HG02938 (cell line): ENCODE measurements around the gene FILIP1L.
"Not testable (repeated sequence)": the region's sequence is repeated elsewhere in the genome, so short reads cannot be mapped to it uniquely, and the experiment has no call there.

Experiments used
- ATAC-seq: cut with Tn5 transposase; IDR thresholded peaks from one replicate; pipeline ENCODE4 v1.9.1; 2021; ENCODE audit warnings: mild to moderate bottlenecking, moderate library complexity; ENCODE audit not compliant: unreplicated experiment

Gene FILIP1L

GRCh38 chr3:100099621-100100020, 14.7 kb downstream of the FILIP1L start:
- no peak for ATAC-seq

GRCh38 chr3:100098784-100099070, 15.6 kb downstream of the FILIP1L start:
- no peak for ATAC-seq

GRCh38 chr3:100097919-100098783, 16.1 kb downstream of the FILIP1L start:
- no peak for ATAC-seq

DNA sequence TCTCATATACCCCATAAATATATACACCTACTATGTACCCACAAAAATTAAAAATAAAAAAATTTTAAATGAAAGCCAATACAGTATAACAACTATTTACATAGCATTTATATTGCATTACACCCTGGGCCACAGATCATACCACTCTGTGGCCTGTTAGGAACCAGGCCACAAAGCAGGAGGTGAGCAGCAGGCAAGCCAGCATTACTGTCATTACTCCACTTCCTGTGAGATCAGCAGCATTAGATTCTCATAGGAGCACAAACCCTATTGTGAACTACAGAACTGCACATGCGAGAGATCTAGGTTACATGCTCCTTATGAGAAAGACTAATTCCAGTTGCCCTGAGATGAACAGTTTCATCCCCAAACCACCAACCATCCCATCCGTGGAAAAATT, 17.4 kb downstream of the FILIP1L start:
- no peak for ATAC-seq

GRCh38 chr3:100096286-100096685, 18.0 kb downstream of the FILIP1L start:
- ATAC-seq = not testable (repeated sequence)

GRCh38 chr3:100093831-100094230, 20.5 kb downstream of the FILIP1L start:
- no peak for ATAC-seq

DNA sequence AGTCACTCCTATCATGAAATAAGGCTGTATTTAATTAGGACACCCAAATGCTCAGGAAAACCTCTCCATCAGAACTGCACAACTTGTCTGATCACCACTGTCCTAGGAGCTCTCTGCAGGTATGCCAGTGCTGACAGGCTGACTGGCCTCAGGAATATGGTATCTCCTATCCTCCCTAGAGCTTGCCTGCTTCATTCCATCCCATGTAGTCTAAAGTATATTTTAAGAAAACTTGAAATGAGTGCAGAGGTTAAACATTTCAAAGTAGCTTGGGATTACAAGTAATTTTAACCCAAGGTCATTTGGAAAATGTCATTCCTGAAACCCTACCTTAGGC, 23.7 kb downstream of the FILIP1L start:
- no peak for ATAC-seq

DNA sequence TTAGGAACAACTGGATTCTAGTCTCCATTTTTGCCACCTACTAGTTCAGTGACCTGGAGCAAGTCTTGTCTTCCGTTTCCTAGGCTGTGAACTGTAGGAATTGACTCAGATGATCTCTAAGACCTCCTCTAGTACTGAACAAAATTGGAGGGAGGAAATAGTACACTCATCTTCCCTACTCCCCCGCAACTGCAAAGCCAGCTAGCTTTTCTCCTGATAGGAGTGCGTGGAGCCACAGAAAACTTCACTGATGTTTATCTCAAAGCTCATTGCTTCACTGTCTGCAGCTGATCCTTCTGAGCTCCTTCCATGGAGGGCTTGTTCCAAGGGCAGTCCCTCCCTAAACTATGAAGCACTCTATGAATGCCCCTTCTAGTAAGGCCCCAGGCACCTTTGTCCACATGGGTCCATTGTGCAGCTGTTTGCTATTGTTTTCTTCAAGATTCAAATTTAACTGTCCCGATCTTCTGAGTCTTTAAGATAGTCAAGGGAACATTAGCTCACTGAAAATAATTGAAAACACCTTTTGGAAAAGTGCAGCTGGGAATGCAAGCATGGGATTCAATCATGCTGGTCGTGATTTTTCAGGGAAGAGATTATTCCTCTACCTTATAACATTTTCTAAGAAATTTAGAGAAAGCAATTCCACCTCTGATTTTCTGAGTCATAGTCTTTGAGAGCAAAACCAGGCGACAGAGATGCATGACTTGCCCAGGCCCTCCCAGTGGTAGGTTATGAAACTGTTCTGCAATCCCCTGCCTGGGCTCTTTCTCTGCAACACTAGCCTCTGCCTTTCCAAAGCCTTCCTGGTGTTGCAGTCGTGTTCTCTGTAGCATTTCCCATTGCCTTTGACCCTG, 24.3 kb downstream of the FILIP1L start:
- peak; percentile 61 for ATAC-seq

- no peak for ATAC-seq
These were observed 25.4 kb downstream of the FILIP1L start for GRCh38 chr3:100088735-100089368.

GRCh38 chr3:100087198-100087597, 27.1 kb downstream of the FILIP1L start:
- peak; percentile 91 for ATAC-seq

- ATAC-seq = no peak
These were observed 27.9 kb downstream of the FILIP1L start for GRCh38 chr3:100086401-100086800.

- no peak for ATAC-seq
These were observed 30.0 kb downstream of the FILIP1L start for GRCh38 chr3:100084100-100084806.

DNA sequence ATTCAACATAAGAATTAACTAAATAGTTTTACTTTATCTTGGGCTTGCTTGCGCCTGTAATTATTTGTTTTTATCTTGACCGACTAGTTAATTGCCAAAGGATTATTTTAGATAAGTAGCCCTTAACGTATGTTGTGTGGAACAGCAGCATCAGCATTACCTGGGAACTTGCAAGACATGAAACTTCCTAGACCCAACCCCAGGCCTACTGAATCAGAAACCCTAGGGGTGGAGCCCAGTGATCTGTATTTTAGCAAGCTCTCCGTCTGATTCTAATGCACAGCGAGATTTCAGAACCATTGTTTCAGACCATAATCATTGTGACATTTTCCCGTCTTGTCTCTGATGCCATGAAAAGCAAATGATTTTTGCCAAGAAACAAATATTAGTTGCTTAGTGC, 31.1 kb downstream of the FILIP1L start:
- ATAC-seq = no peak

GRCh38 chr3:100082714-100083113, 31.6 kb downstream of the FILIP1L start:
- ATAC-seq = no peak

DNA sequence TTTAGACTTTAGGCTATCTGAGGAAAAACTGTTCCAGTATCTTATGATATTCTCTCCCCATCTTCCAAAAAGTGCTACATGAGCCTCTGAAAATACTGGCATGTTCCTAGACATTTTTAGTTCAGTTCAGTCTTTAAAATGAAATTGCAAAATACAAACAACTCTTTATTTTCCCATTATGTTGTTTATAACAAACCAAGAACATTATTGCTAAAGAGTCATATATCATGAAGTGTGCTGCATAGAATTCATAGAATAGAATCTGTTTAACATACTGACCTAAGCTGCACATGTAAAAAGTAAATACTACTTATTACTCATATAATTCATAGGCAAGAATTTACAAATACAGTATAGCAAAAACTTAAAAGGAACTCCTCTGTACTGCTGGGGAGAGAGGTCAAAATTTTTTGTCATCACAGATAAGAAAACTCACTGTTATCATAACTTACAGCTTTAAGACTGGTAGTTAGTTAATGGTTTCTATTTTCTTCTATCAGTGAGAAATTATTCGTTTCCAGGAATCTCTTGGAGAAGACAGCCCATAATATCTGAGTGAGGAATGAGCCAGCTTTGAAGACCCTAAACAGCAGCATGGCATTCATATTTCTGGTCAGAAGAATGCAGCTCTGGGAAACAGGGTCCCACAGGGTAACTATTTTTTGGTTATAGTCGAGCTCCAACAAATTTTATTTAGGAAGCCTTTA, 32.2 kb downstream of the FILIP1L start:
- ATAC-seq = no peak

DNA sequence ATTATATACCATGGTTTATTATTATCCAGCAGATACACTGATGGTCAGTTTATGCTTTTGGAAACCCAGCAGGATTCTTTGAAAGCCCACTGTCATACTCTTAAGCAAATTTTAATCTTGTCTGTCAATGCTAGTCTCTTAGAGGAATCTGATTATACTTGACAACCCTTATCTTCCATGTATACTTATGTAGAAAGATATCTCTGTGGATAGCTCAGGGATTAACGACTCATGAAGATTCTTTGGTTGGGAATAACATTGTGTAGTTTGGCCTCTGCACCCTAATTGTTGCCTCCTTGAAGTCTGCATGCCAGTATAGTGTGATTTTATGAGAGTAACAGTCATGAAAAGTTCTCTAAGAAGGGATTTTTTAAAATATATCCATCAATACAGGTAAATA, 33.0 kb downstream of the FILIP1L start:
- ATAC-seq = no peak

- ATAC-seq = no peak
These were observed 33.7 kb downstream of the FILIP1L start for GRCh38 chr3:100080573-100080972.

- ATAC-seq = no peak
These were observed 35.0 kb downstream of the FILIP1L start for GRCh38 chr3:100079328-100079727.

DNA sequence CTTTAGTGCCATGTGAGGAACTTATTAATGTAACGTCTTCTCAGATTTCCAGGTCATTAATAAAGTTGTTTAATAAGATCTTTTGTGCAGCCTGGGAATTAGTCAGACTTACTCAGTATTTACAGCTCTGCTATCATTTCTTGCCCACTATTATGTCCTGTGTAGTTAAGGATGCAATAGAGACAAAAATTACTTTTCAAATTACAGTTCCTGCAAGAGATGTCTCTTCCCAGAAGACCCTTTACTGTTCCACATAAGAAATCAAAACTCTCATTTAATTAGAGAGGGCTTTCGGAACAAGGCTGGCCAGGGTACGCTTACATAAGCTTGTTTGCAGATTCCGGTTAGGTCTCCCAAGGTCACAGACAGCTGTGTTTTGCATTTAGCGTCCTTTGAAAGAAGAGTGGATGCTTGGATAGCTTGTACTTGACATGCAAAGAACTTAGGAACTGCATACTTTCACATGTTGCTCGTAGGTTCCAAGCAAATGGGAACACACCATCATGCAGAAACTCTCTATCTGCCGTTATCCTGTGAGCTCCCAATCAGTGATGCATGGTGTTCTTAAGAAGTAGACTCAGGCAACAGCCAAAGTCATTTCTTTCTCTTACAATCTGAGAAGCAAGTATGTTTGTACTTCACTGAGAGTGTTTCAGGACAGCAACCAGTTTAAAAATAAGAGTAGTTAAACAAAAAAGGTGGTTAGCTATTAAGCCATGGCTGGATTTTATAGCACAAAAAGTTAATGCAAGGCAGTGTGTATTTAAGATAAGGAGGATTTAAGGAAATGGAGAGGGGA, 37.4 kb downstream of the FILIP1L start:
- ATAC-seq = no peak
